HUDEP-2 (cell line): ENCODE results near the gene ZNF625.

Source experiments
- DNase-seq, 76 experiments: peaks; one replicate each; lab custom pipeline; 2025; ENCODE audit not compliant: unreplicated experiment in 76 of 76; lab: John Stamatoyannopoulos, UW

The ZNF625 gene

GRCh38 chr19:12156223-12157058, at the start of gene ZNF625:
TSS of gene ZNF625 (minus strand) at chr19:12156734. CDS start at chr19:12156558, 176 bp downstream.
- peak in 6 of 76 experiments; percentile 2 to 10 (median 4) for DNase-seq

- no peak for DNase-seq
Measured at GRCh38 chr19:12205296-12205695, 48.8 kb upstream of the ZNF625 start.

DNA sequence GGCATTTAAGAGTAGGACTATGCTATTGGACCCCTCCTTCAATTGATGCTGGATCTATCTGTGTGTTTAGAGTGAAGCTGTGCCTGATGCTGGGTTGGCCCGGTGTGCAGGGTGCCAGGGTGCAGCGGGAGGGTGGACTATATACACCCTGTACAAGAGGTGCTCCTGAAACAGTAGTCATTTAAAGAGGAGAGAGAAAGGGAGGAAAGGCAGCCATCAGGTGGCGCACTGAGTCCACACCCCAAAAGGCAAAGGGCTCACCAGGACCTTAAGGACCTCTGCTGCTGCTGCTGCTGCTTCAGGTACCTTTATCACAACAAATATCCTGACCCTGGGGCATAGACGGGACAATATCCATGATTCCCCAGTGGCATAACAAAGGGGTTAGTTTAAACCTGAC, 45.7 kb upstream of the ZNF625 start:
- peak in 1 of 76 experiments; percentile 1 for DNase-seq

- no peak for DNase-seq
Measured at GRCh38 chr19:12199757-12200419, 43.4 kb upstream of the ZNF625 start.

DNA sequence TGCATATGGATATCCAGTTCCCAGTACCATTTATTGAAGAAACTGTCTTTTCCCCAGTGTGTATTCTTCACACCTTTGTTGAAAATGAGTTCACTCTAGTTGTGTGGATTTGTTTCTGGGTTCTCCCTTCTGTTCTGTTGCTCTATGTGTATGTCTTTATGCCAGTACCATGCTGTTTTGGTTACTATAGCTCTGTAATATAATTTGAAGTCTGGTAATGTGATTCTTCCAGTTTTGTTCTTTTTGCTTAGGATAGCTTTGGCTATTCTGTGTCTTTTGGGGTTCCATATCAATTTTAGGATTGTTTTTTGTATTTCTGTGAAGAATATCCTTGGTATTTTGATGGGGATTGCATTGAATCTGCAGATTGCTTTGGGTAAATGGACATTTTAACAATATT, 41.6 kb upstream of the ZNF625 start:
- no peak for DNase-seq

- peak in 1 of 76 experiments; percentile 4 for DNase-seq
Measured at GRCh38 chr19:12194827-12195731, 38.5 kb upstream of the ZNF625 start.

DNA sequence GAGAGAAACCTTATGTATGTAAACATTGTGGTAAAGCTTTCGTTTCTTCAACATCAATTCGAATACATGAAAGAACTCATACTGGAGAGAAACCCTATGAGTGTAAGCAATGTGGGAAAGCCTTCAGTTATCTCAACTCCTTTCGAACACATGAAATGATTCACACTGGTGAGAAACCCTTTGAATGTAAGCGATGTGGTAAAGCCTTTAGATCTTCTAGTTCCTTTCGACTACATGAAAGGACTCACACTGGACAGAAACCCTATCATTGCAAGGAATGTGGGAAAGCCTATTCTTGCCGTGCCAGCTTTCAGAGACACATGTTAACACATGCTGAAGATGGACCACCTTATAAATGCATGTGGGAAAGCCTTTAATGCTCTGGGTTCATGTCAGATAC, 31.1 kb upstream of the ZNF625 start:
- no peak for DNase-seq

DNA sequence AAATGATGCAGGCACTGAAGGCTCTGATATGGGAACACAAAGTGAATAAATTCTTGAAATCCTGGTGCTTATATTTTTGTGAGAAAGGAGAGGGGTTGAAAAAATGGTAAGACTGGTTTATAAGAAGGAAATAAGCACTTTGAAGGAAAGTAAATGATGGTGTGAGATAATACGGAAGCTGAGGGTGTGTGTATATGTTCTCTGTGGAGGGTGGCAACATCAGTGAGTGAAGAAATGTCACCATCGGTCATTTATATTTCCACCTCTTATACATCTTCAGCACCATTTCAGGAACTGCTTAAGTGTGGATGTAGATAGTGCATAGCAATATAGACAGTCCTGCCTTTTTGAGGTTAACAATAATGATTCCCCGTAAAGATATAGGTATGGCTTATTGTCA, 23.8 kb upstream of the ZNF625 start:
- no peak for DNase-seq

DNA sequence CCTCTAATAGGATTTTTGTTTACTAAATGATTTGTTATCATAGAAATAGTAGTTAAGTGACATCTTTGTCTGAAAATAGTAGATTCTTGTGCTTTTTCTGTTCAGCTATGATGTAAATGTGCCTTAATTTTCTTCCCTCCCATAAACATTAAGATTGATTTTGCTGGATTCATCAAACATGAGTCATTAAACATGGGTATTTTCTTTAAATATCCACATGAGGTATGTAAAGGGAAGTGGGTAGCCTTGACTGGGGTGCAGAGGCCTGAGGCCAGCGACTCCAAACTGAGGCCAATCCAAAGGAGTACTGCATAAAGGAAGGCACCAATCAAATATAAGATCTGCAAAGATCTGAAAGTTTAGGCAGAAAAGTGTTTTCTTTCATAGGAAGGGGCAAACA, 10.1 kb upstream of the ZNF625 start:
- no peak for DNase-seq

DNA sequence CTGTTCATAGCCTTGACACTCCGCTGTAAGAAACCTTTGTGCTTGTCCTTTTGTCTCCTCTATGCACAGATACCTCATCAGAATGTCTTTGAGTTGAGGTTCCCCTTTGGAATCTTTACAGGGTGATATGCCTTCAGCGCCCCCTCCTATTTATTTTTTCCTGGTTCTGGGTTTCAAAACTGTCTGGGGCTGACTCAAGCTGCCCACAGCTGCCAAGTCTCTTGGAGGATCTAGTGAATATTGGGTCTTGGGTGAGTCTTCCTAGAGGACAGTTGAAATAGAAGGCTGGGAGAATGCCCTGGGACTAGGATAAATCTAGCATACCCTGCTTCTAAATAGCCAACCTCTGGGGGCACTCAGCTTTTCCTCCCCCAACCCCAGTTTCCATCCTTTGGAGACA, 7.3 kb upstream of the ZNF625 start:
- no peak for DNase-seq

- DNase-seq = peak in 73 of 76 experiments; percentile 37 to 94 (median 86)
Measured at GRCh38 chr19:12162882-12163806, 6.6 kb upstream of the ZNF625 start, which contains the start of gene ZNF136. TSS of gene ZNF136 (plus strand) at chr19:12163096. CDS start at chr19:12163204, 108 bp downstream.

DNA sequence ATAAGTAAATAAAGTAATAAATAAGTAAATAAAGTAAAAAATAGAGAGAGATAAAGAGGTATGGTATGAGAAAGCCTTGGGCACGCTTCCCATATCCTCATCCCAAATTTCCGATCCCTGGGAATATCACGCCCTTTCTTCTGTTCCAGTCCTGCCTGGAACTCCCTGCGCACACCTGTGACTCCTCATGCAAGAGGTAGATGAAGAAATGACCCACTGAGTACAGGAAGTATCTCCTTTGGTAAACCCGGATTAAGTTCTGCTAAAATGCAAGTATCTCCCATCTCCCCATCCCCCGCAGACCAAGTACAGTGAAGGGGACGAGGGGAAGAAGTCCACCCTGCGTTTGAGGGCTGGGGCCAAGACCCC, 6.0 kb upstream of the ZNF625 start:
- DNase-seq = no peak

- no peak for DNase-seq
Measured at GRCh38 chr19:12159773-12160414, 3.4 kb upstream of the ZNF625 start.

DNA sequence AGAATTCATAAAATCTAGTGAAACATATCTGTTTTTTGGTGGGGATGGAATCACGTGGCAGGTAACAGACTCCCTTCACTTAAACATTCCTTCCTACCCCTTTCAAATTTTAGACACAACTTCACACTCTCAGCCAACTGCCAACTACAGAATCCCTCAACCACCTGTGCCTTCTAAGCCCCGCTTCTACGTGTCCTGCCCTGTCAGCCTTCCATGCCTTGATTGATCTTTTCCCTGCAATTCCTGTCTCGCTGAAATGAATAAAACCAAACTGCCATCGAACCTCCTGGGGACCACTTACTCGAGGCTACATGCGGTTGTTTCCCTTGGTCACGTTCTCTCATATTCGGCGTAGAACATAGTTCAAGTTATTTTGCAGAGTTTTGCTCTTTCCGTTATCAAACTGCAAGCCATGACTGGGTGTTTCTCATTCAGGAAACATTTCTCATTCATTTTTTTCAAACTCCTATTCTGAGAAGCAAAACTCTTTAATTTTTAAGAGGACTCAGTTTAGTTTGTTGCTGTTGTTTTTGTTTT, 1.1 kb downstream of the ZNF625 start:
- no peak for DNase-seq

- DNase-seq = no peak
Measured at GRCh38 chr19:12145348-12145747, 11.2 kb downstream of the ZNF625 start.

GRCh38 chr19:12141405-12141736, 15.2 kb downstream of the ZNF625 start:
- no peak for DNase-seq

DNA sequence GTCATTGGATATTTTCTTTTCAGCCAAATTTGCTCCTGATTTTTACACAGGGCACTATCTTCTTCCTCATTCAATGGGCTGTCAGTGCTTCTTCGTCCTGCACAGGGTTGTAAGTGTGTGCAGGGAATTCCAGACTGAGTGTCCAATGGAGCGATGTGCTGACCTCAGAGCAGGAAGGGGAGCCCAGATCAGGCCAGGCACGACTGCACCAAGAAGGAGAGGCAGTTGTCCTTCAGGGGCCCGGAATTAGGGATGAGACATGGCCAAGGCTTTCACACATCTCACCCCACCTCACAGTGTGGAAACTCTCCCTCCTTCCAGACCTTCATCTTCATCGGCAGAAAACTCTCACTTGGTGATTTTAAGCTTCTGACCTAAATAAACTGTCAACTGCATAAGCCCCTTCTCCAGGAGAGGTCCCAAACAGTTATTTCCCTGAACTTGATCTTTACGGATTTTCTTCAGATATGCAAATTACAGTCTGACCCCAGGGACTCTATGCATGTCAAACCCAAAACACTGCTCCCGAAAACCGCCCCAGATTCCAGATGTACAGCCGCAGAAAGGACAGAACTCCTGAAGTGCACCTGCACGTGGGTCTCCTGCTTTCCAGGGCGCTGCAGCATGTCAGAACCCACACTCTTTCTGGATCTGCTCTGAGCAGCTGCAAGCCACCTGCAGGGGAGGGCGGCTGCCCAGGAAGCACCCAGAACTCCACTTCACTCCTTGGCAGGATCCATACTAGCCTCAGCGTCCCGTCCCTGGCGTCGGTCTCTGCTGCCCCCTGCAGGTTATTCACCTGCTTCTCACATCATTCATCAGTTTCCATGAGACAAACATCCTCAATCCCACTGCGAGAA, 15.8 kb downstream of the ZNF625 start:
- DNase-seq = peak in 71 of 76 experiments; percentile 25 to 93 (median 79)

GRCh38 chr19:12139885-12140544, 16.5 kb downstream of the ZNF625 start, which contains the start of gene ZNF20:
TSS of gene ZNF20 (minus strand) at chr19:12140350. CDS start at chr19:12140182, 168 bp downstream.
- peak in 73 of 76 experiments; percentile 28 to 97 (median 91) for DNase-seq
